ENCODE data around the gene NEK6.

Gene NEK6

DNA sequence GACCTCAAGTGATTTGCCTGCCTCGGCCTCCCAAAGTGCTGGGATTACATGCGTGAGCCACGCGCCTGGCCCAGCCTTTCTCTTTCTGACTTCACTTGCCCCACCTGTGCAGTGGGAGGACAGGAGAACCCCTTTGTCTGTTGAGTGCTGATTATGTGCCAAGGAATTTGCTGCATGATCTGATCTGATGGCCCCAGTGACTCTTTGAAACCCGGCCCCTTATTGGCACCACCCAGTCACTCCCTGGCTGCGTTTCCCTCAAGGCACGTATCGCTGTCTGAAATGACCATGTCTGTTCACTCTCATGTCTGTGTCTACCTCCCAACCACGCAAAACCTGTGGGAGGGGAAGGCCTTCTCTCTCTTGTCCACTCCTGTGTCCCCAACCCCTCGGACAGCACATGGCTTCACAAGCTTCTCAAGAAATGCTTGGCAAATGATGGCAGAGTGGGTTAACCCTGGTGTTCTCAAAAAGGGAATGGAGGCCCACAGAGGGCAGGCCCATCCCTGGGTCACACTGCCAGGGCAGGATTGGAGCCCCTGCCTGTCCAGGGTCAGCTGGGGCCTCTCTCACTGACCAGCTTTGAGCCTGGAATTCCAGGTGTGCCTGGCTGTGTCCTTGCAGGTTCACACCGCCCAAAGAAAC is 21.9 kb downstream of the NEK6 start:
- no peaks in the 10 kb centered on the region for H3K9me3 ChIP-seq (ENCODE audit: insufficient read depth, low read length, severe bottlenecking)
- no peak overlapping the region for H3K9ac ChIP-seq (ENCODE audit: low read depth, low read length)
- H3K4me3 ChIP-seq (ENCODE audit: low read depth in 1 of 2, low read length in 2 of 2) = no peak overlapping the region
- H3K27me3 ChIP-seq (ENCODE audit: insufficient read depth, low read length, poor library complexity) = peaks cover 3% of the 10 kb centered on the region
- H4K20me1 ChIP-seq (ENCODE audit: insufficient read depth, low read length) = no peaks in the 10 kb centered on the region
- H3K27ac ChIP-seq (ENCODE audit: low read length) = no peak overlapping the region
- no peak for TF ChIP-seq EZH2 (IDR thresholded peaks at IDR 0.05; ENCODE audit: borderline replicate concordance, low read depth, low read length, severe bottlenecking)
- TF ChIP-seq, protein P1, sequence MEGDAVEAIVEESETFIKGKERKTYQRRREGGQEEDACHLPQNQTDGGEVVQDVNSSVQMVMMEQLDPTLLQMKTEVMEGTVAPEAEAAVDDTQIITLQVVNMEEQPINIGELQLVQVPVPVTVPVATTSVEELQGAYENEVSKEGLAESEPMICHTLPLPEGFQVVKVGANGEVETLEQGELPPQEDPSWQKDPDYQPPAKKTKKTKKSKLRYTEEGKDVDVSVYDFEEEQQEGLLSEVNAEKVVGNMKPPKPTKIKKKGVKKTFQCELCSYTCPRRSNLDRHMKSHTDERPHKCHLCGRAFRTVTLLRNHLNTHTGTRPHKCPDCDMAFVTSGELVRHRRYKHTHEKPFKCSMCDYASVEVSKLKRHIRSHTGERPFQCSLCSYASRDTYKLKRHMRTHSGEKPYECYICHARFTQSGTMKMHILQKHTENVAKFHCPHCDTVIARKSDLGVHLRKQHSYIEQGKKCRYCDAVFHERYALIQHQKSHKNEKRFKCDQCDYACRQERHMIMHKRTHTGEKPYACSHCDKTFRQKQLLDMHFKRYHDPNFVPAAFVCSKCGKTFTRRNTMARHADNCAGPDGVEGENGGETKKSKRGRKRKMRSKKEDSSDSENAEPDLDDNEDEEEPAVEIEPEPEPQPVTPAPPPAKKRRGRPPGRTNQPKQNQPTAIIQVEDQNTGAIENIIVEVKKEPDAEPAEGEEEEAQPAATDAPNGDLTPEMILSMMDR (IDR thresholded peaks at IDR 0.05; ENCODE audit: borderline replicate concordance, extremely low read depth, low read length, poor library complexity, severe bottlenecking) = no peak
- DNase-seq (no peak), ATAC-seq (ENCODE audit: insufficient read depth, low read depth) (no peak)
- no peaks in the 10 kb centered on the region for H3K79me2 ChIP-seq (ENCODE audit: insufficient read depth, low read length)
- no peaks in the 10 kb centered on the region for H3K36me3 ChIP-seq (ENCODE audit: insufficient read depth, low read length)
- H3K4me2 ChIP-seq (ENCODE audit: insufficient read depth, low read length) = no peak overlapping the region
- H2AFZ ChIP-seq (ENCODE audit: low read depth, low read length) = no peak overlapping the region
- H3K4me1 ChIP-seq (ENCODE audit: insufficient read depth, low read length) = no peaks in the 10 kb centered on the region

DNA sequence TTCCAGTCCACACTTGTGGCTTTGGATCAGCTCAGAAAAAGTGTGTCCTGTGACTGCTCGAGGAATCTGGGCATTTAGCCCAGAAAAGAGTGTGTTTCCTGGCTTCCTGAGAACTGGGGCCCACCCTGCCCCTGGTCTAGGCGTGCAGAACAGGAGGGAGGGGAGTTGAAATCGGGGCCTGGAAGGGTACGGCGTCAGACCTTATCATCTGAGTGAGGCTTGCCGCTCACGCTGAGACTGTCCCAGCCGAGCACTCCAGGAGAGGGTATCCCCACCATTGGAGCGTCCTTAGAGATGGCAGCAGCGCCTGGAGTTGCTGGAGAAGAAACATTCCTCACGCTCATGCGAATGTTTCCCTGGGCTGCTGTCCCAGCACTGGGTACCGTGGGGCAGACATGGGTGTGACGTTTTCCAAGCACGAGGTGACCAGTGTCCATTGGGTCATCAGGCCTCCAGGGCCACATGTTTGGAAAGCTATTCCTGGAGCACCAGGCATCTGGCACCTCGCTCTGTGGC is 22.5 kb downstream of the NEK6 start:
- DNase-seq (no peak), ATAC-seq (ENCODE audit: insufficient read depth, low read depth) (no peak)
- no peak overlapping the region for H2AFZ ChIP-seq (ENCODE audit: low read depth, low read length)
- H3K4me2 ChIP-seq (ENCODE audit: insufficient read depth, low read length) = no peak overlapping the region
- peaks cover 5% of the 10 kb centered on the region for H3K27me3 ChIP-seq (ENCODE audit: insufficient read depth, low read length, poor library complexity)
- TF ChIP-seq EZH2 (IDR thresholded peaks at IDR 0.05; ENCODE audit: borderline replicate concordance, low read depth, low read length, severe bottlenecking) = no peak
- TF ChIP-seq, protein P1 (IDR thresholded peaks at IDR 0.05; ENCODE audit: borderline replicate concordance, extremely low read depth, low read length, poor library complexity, severe bottlenecking) = no peak
- H3K4me1 ChIP-seq (ENCODE audit: insufficient read depth, low read length) = no peaks in the 10 kb centered on the region
- H3K4me3 ChIP-seq (ENCODE audit: low read depth in 1 of 2, low read length in 2 of 2) = no peak overlapping the region
- no peaks in the 10 kb centered on the region for H3K79me2 ChIP-seq (ENCODE audit: insufficient read depth, low read length)
- H3K36me3 ChIP-seq (ENCODE audit: insufficient read depth, low read length) = no peaks in the 10 kb centered on the region
- no peaks in the 10 kb centered on the region for H3K9me3 ChIP-seq (ENCODE audit: insufficient read depth, low read length, severe bottlenecking)
- no peaks in the 10 kb centered on the region for H4K20me1 ChIP-seq (ENCODE audit: insufficient read depth, low read length)
- H3K9ac ChIP-seq (ENCODE audit: low read depth, low read length) = no peak overlapping the region
- H3K27ac ChIP-seq (ENCODE audit: low read length) = no peak overlapping the region

DNA sequence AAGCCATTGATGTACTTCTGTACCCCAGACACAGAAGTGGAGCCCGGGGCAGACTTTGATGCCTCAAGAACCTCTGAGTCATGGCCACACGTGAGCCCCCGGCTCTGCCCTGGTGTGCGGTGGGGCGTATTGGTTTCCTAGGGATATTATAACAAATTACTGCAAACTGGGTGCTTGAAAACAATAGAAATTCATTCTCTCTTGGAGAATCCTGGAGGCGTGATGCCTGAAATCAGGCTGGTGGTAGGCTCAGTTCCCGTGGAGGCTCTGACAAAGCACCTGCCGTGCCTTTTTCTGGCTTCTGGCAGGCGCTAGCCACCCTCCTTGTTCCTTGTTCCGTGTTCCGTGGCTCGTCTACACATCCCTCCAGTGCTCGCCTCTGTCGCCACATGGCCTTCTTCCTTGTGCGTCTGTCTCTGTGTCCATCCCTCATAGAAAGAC is 24.2 kb downstream of the NEK6 start:
- Histone ChIP-seq H2AFZ (ENCODE audit: low read depth, low read length) (no peak overlapping the region), H3K9me3 (ENCODE audit: insufficient read depth, low read length, severe bottlenecking) (no peaks in the 10 kb centered on the region), H3K9ac (ENCODE audit: low read depth, low read length) (no peak overlapping the region), H3K27me3 (ENCODE audit: insufficient read depth, low read length, poor library complexity) (peaks cover 5% of the 10 kb centered on the region), H4K20me1 (ENCODE audit: insufficient read depth, low read length) (no peaks in the 10 kb centered on the region), H3K4me3 (ENCODE audit: low read depth in 1 of 2, low read length in 2 of 2) (no peak overlapping the region), H3K79me2 (ENCODE audit: insufficient read depth, low read length) (no peaks in the 10 kb centered on the region), H3K27ac (ENCODE audit: low read length) (no peak overlapping the region), H3K4me2 (ENCODE audit: insufficient read depth, low read length) (no peak overlapping the region), H3K36me3 (ENCODE audit: insufficient read depth, low read length) (no peaks in the 10 kb centered on the region), H3K4me1 (ENCODE audit: insufficient read depth, low read length) (no peaks in the 10 kb centered on the region)
- TF ChIP-seq, protein P1 (IDR thresholded peaks at IDR 0.05; ENCODE audit: borderline replicate concordance, extremely low read depth, low read length, poor library complexity, severe bottlenecking) = no peak
- no peak for DNase-seq
- ATAC-seq (ENCODE audit: insufficient read depth, low read depth) = no peak
